Tibial artery (tissue), 4 donors: ENCODE measurements around the gene AMFR.

Experiments
- DNase-seq, 2 donors: peaks; one replicate each; pipeline ENCODE4 v3.0.0-alpha.2; 2019
- H3K27ac ChIP-seq, 2 donors: fragments of 200-600 bp; sonication (generic) in 1 of 2; 1 replicate in 1 of 2; 2 replicates in 1 of 2; pipeline ENCODE4 v1.5.1; 2018 to 2019; ENCODE audit warnings: mild to moderate bottlenecking in 1 of 2
- H3K27me3 ChIP-seq, 2 donors: fragments of 200-600 bp; sonication (generic) in 1 of 2; one replicate each; pipeline versions ENCODE4 v1.5.1 to v1.6.0; 2016 to 2019
- H3K36me3 ChIP-seq, 3 donors: fragments of 200-600 bp; sonication (generic) in 2 of 3; one replicate each; pipeline ENCODE4 v1.5.1; 2016 to 2019; ENCODE audit warnings: mild to moderate bottlenecking in 2 of 3
- H3K4me1 ChIP-seq, 4 donors: fragments of 200-600 bp; sonication (generic) in 2 of 4; 1 replicate in 3 of 4; 2 replicates in 1 of 4; pipeline ENCODE4 v1.5.1; 2016 to 2019
- H3K4me3 ChIP-seq, 2 donors: fragments of 200-600 bp; sonication (generic) in 1 of 2; 1 replicate in 1 of 2; 2 replicates in 1 of 2; pipeline ENCODE4 v1.5.1; 2018 to 2019; ENCODE audit warnings: mild to moderate bottlenecking in 2 of 2
- H3K9me3 ChIP-seq, 3 donors: fragments of 200-600 bp; sonication (generic) in 1 of 3; one replicate each; pipeline ENCODE4 v1.5.1; 2016 to 2019
- intact Hi-C: fragments of 100-400 bp; cut with DNase I; formaldehyde crosslinking; loops from one replicate; pipeline ENCODE4 v1.15.0; 2023; ENCODE audit warnings: low total_unique reads
- TF ChIP-seq, protein P1 (sequence below), 2 experiments: fragments of 200-600 bp in 1 of 2; fragments of 450-650 bp in 1 of 2; IDR thresholded peaks; one replicate each; pipeline ENCODE4 v1.5.1; 2017 to 2019; ENCODE audit warnings: antibody characterized with exemption in 2 of 2, mild to moderate bottlenecking in 1 of 2, moderate library complexity in 1 of 2

Gene AMFR

DNA sequence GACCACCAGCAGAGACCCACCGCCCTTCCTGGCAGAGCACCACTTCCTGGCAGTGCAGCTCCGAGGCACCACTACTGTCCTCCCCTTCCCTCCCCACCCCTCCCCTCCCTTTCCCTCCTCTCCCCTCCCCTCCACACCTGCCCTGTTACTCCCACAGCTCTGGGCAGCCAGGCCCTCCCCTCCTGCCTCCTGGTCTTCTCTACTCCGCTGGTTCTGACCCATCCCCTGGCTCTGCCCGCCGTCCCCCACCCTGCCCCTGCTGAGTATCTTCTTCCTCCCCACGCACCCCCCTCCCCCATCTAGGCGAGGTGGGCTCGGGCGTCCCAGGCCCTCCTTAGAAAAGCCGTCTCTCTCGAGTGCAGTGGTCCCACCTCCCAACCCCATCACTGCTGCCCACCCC is 77.7 kb downstream of the AMFR start:
- TF ChIP-seq, protein P1, sequence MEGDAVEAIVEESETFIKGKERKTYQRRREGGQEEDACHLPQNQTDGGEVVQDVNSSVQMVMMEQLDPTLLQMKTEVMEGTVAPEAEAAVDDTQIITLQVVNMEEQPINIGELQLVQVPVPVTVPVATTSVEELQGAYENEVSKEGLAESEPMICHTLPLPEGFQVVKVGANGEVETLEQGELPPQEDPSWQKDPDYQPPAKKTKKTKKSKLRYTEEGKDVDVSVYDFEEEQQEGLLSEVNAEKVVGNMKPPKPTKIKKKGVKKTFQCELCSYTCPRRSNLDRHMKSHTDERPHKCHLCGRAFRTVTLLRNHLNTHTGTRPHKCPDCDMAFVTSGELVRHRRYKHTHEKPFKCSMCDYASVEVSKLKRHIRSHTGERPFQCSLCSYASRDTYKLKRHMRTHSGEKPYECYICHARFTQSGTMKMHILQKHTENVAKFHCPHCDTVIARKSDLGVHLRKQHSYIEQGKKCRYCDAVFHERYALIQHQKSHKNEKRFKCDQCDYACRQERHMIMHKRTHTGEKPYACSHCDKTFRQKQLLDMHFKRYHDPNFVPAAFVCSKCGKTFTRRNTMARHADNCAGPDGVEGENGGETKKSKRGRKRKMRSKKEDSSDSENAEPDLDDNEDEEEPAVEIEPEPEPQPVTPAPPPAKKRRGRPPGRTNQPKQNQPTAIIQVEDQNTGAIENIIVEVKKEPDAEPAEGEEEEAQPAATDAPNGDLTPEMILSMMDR (IDR thresholded peaks at IDR 0.05) = no peak
- Histone ChIP-seq H3K27me3 (no peaks in the 10 kb centered on the region), H3K36me3 (peaks cover 0 to 11% (median 0%) of the 10 kb centered on the region in 3 donors), H3K27ac (no peak overlapping the region), H3K4me1 (no peaks in the 10 kb centered on the region), H3K4me3 (no peak overlapping the region), H3K9me3 (no peaks in the 10 kb centered on the region)
- DNase-seq = no peak
- intact Hi-C loops = no loop called here

DNA sequence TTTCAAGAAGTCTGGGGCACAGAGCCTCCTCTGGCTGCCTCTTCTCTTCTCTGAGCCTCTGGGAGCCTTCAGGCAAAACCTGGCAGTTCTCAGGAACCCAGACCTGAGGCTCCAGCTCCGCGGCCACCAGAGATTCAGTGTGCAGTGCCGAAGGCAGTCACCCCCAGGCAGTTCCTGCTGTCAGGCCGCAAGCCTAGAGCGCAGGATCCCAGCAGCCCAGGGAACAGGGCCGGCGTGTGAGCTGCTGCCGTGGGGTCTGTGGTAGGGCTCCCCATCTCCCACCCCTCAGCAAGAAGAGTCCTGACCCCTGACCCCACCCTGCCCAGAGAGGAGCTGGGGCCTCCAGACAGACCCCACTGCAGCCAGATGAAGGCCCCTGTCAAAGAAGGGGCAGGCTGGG is 78.2 kb downstream of the AMFR start:
- peaks cover 0 to 14% (median 0%) of the 10 kb centered on the region in 3 donors for H3K36me3 ChIP-seq
- no peak overlapping the region for H3K27ac ChIP-seq
- intact Hi-C loops = no loop called here
- TF ChIP-seq, protein P1 (IDR thresholded peaks at IDR 0.05) = no peak
- no peaks in the 10 kb centered on the region for H3K27me3 ChIP-seq
- no peaks in the 10 kb centered on the region for H3K9me3 ChIP-seq
- no peak for DNase-seq
- H3K4me3 ChIP-seq = no peak overlapping the region
- no peaks in the 10 kb centered on the region for H3K4me1 ChIP-seq

DNA sequence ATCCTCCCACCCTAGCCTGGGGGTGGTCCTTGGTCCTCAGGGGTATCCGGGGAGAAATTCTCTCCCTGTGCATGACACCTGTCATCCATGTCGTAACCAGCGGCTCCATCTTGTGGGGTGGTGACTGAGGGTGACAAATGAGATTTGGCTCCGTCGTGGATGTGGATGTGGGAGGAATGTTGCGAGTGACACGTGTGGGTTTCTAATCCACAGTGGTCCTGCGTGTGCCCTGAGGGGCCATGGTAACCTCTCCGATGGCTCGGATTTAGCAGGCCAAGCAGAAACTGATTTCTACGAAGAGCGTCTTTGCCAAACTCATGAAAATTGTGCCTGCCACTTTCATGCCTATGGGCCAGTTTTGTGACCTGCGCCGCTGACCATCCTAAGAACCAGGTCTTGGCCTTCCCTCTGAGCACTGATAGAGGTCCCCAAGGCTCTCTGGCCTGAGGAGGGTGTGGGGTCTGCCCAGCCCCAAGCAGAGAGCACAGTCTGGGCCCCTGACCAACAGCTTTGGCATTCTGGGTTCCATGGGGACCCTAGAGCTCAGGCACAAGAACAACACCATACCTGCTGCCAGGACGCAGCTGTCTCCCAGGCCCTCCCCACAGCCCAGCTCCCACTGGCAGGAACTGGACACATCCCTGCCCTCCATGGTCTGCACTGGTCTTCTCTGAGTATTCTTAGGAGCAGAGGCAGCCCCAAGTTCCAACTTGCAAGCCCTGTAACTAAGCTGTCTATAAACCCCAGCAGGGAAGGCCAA is 79.0 kb downstream of the AMFR start:
- Histone ChIP-seq H3K27me3 (no peaks in the 10 kb centered on the region), H3K27ac (no peak overlapping the region), H3K4me3 (no peak overlapping the region), H3K36me3 (peaks cover 0 to 18% (median 0%) of the 10 kb centered on the region in 3 donors), H3K9me3 (no peaks in the 10 kb centered on the region), H3K4me1 (no peaks in the 10 kb centered on the region)
- DNase-seq = no peak
- intact Hi-C loops = no loop called here
- TF ChIP-seq, protein P1 (IDR thresholded peaks at IDR 0.05) = no peak

DNA sequence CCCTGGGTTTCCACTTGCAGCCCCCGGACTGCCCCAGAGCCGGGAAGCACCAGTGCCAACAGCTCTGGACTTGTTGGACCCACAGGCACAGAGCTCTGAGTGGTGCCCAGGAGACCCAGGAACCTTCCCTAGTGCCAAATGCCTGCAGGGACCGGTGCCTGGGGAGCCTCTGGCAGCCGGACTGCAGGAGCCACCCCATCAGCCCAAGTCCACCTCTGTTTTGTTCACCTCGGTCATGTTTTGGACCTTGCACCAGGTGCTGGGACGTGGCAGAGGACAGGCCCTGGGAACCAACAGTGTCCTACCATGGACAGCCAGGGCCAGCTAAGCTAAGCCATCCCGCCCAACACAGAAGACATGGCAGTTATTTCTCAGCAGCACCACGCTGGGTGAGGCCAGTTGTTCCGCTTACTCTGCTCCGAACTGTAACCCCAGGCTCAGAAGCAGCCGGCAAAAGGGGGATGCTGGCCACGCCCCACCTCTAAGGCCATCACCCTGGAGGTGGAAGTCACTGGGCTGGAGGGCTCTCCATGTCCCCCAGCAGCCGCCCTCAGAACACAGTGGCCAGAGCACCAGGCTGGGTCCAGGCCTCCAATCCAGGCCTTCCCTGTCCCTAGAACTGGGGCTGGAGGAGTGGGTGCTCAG is 79.8 kb downstream of the AMFR start:
- Histone ChIP-seq H3K4me3 (no peak overlapping the region), H3K36me3 (peaks cover 0 to 21% (median 0%) of the 10 kb centered on the region in 3 donors), H3K27ac (no peak overlapping the region), H3K9me3 (no peaks in the 10 kb centered on the region), H3K4me1 (no peaks in the 10 kb centered on the region), H3K27me3 (no peaks in the 10 kb centered on the region)
- TF ChIP-seq, protein P1 (IDR thresholded peaks at IDR 0.05) = no peak
- intact Hi-C loops = no loop called here
- DNase-seq = no peak

DNA sequence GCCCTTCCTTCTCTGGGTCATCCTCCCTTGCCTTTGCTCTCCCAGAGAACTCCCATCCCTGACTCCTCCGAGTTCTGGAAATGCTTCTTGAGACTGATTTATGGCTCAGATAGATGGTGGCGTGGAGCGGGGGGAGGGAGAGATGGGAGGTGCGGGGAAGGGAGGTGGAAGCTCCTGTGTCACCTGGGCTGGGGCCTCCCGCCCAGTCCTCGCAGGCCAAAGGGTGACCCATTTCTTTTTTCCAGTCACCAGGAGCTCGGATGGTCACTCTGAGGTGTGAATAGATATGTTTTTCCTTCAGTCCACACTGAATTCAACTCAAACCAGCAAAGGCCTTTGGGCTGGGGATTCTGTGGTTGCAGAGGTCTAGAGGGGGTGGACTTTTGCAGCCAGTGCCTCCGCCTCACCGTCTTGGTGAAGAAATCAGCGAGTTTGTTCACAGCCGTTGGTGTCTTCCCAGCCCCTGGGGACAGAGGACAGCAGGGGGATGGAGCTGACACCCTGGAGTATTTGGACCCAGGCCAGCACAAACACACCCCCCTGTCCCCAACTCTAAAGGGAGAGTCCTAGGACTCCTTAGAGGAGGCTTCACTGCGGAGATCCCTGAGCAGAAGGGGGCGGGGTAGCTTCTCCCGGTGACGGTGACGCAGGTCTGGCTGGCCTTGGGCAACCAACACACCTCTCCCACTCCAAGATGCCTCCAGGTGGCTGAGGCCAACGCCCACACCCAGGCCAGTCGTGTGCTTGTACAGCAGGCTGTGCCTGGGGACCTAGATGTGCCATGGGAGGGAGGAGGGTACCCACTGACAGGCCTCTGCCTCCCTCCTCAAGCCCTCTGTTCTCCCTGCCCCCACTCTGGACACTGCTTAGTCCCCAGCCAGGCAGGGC is 80.6 kb downstream of the AMFR start:
- H3K4me3 ChIP-seq = no peak overlapping the region
- H3K4me1 ChIP-seq = no peaks in the 10 kb centered on the region
- DNase-seq = no peak
- TF ChIP-seq, protein P1 (IDR thresholded peaks at IDR 0.05) = no peak
- H3K27ac ChIP-seq = no peak overlapping the region
- H3K9me3 ChIP-seq = no peaks in the 10 kb centered on the region
- peaks cover 0 to 28% (median 0%) of the 10 kb centered on the region in 3 donors for H3K36me3 ChIP-seq
- no peaks in the 10 kb centered on the region for H3K27me3 ChIP-seq
- intact Hi-C loops = no loop called here
